Brain microvascular endothelial cell (primary cell): Measurements from ENCODE around the gene THSD4.

ENCODE experiments used
- DNase-seq: peaks from one replicate; pipeline ENCODE4 v3.0.0-alpha.2; 2020
- H3K27ac ChIP-seq: fragments of 250-450 bp; sonication (Bioruptor Pico); 2 replicates; pipeline ENCODE4 v1.5.1; 2020; ENCODE audit warnings: mild to moderate bottlenecking, moderate library complexity
- H3K27me3 ChIP-seq: fragments of 250-450 bp; sonication (Bioruptor Pico); replicated peaks from 2 replicates; pipeline ENCODE4 v1.5.1; 2020; ENCODE audit warnings: mild to moderate bottlenecking
- H3K36me3 ChIP-seq: fragments of 250-450 bp; sonication (Bioruptor Pico); replicated peaks from 2 replicates; pipeline ENCODE4 v1.5.1; 2020; ENCODE audit warnings: mild to moderate bottlenecking
- H3K4me3 ChIP-seq: 2 replicates; pipeline ENCODE4 v1.5.1; 2011; ENCODE audit warnings: low read depth, mild to moderate bottlenecking, control low read depth, low read length, moderate library complexity
- CTCF ChIP-seq: IDR thresholded peaks from 2 replicates; pipeline ENCODE4 v1.5.1; 2011; ENCODE audit warnings: low read depth, mild to moderate bottlenecking, moderate library complexity, low read length, control low read depth, inconsistent platforms; ENCODE audit errors: missing control alignments
- in situ Hi-C: cut with HindIII; loops from 2 replicates; pipeline ENCODE4 v1.10.0; 2017; ENCODE audit warnings: low sequenced_read_pairs, low pct_ligation_motif_present

The THSD4 gene

GRCh38 chr15:71187078-71187477, 71.8 kb downstream of the THSD4 start:
- in situ Hi-C loops: no loop called here
- Histone ChIP-seq H3K4me3 (no peak overlapping the region), H3K27ac (no peak overlapping the region), H3K36me3 (peaks cover 6% of the 10 kb centered on the region), H3K27me3 (no peaks in the 10 kb centered on the region)
- DNase-seq: no peak
- TF ChIP-seq CTCF: no peak

- in situ Hi-C loops: no loop called here
- no peak overlapping the region for H3K4me3 ChIP-seq
- H3K36me3 ChIP-seq: peaks cover 6% of the 10 kb centered on the region
- H3K27ac ChIP-seq: no peak overlapping the region
- no peak for TF ChIP-seq CTCF
- H3K27me3 ChIP-seq: no peaks in the 10 kb centered on the region
- DNase-seq: no peak
Measured at GRCh38 chr15:71187526-71187925, 72.3 kb downstream of the THSD4 start.

- Histone ChIP-seq H3K4me3 (no peak overlapping the region), H3K27ac (no peak overlapping the region), H3K27me3 (no peaks in the 10 kb centered on the region), H3K36me3 (peaks cover 6% of the 10 kb centered on the region)
- DNase-seq: peak; percentile 46
- no peak for TF ChIP-seq CTCF
- in situ Hi-C loops: no loop called here
Measured at GRCh38 chr15:71189718-71190117, 74.4 kb downstream of the THSD4 start.

- DNase-seq: no peak
- no peak for TF ChIP-seq CTCF
- Histone ChIP-seq H3K4me3 (no peak overlapping the region), H3K27ac (no peak overlapping the region), H3K27me3 (no peaks in the 10 kb centered on the region), H3K36me3 (peaks cover 6% of the 10 kb centered on the region)
- in situ Hi-C loops: no loop called here
Measured at GRCh38 chr15:71191296-71191695, 76.0 kb downstream of the THSD4 start.

GRCh38 chr15:71192816-71193215, 77.5 kb downstream of the THSD4 start:
- TF ChIP-seq CTCF: no peak
- H3K36me3 ChIP-seq: peaks cover 6% of the 10 kb centered on the region
- no peaks in the 10 kb centered on the region for H3K27me3 ChIP-seq
- H3K27ac ChIP-seq: no peak overlapping the region
- in situ Hi-C loops: no loop called here
- DNase-seq: no peak
- no peak overlapping the region for H3K4me3 ChIP-seq

GRCh38 chr15:71194286-71194685, 79.0 kb downstream of the THSD4 start:
- no peak for DNase-seq
- in situ Hi-C loops: no loop called here
- H3K27me3 ChIP-seq: no peaks in the 10 kb centered on the region
- H3K27ac ChIP-seq: no peak overlapping the region
- no peaks in the 10 kb centered on the region for H3K36me3 ChIP-seq
- no peak overlapping the region for H3K4me3 ChIP-seq
- TF ChIP-seq CTCF: no peak
